ENCODE measurements around the gene IL6ST. TPM values are rescaled to one million over a fixed set of nuclear protein-coding genes. Genes with fewer than 3 reads are reported as not detected.

Gene IL6ST
- total RNA-seq, 1 experiment from 2014 or later = 181 TPM

DNA sequence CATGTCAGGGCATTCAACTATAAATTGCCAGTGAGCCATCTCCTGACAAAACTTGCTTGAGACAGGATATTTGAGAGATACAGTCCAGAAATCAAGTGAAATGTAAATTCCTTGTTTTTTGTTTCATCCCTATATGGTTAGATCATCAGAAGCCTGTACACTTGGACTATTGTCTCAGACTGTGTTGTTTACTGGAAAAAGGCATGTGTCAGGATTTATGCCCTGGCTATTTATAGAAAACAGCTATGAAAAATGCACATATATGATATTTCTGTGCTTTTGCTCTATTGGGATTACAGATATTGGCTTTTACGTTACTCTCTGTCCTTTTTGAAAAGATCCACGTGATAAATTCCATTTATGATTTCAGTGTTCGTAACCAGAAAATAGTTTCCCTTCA is 99.4 kb downstream of the IL6ST start:
- no peaks in the 10 kb centered on the region for H3K36me3 ChIP-seq (ENCODE audit: control insufficient read depth, insufficient read depth, low read length)
- ATAC-seq = no peak
- no peaks in the 10 kb centered on the region for H3K27me3 ChIP-seq (ENCODE audit: control insufficient read depth, insufficient read depth, low read length)
- ChIA-PET POLR2A (no interaction called here), CTCF (no interaction called here)
- TF ChIP-seq, protein P1, sequence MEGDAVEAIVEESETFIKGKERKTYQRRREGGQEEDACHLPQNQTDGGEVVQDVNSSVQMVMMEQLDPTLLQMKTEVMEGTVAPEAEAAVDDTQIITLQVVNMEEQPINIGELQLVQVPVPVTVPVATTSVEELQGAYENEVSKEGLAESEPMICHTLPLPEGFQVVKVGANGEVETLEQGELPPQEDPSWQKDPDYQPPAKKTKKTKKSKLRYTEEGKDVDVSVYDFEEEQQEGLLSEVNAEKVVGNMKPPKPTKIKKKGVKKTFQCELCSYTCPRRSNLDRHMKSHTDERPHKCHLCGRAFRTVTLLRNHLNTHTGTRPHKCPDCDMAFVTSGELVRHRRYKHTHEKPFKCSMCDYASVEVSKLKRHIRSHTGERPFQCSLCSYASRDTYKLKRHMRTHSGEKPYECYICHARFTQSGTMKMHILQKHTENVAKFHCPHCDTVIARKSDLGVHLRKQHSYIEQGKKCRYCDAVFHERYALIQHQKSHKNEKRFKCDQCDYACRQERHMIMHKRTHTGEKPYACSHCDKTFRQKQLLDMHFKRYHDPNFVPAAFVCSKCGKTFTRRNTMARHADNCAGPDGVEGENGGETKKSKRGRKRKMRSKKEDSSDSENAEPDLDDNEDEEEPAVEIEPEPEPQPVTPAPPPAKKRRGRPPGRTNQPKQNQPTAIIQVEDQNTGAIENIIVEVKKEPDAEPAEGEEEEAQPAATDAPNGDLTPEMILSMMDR (IDR thresholded peaks at IDR 0.05) = no peak
- TF ChIP-seq POLR2AphosphoS5 (IDR thresholded peaks at IDR 0.05; ENCODE audit: low read depth, low read length) = no peak
- TF ChIP-seq SIN3A (IDR thresholded peaks at IDR 0.05; ENCODE audit: borderline replicate concordance, insufficient read depth, low read depth, low read length) = no peak
- TF ChIP-seq TCF7L2 (IDR thresholded peaks at IDR 0.05; ENCODE audit: low read depth, low read length) = no peak
- TF ChIP-seq, protein P2, sequence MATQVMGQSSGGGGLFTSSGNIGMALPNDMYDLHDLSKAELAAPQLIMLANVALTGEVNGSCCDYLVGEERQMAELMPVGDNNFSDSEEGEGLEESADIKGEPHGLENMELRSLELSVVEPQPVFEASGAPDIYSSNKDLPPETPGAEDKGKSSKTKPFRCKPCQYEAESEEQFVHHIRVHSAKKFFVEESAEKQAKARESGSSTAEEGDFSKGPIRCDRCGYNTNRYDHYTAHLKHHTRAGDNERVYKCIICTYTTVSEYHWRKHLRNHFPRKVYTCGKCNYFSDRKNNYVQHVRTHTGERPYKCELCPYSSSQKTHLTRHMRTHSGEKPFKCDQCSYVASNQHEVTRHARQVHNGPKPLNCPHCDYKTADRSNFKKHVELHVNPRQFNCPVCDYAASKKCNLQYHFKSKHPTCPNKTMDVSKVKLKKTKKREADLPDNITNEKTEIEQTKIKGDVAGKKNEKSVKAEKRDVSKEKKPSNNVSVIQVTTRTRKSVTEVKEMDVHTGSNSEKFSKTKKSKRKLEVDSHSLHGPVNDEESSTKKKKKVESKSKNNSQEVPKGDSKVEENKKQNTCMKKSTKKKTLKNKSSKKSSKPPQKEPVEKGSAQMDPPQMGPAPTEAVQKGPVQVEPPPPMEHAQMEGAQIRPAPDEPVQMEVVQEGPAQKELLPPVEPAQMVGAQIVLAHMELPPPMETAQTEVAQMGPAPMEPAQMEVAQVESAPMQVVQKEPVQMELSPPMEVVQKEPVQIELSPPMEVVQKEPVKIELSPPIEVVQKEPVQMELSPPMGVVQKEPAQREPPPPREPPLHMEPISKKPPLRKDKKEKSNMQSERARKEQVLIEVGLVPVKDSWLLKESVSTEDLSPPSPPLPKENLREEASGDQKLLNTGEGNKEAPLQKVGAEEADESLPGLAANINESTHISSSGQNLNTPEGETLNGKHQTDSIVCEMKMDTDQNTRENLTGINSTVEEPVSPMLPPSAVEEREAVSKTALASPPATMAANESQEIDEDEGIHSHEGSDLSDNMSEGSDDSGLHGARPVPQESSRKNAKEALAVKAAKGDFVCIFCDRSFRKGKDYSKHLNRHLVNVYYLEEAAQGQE (IDR thresholded peaks at IDR 0.05; ENCODE audit: insufficient read depth in 1 of 2, low read depth in 2 of 2, low read length in 1 of 2) = no peak
- no peak overlapping the region for H3K27ac ChIP-seq (ENCODE audit: low read length)
- no peak overlapping the region for H3K4me3 ChIP-seq (ENCODE audit: low read depth in 2 of 2, low read length in 2 of 2)
- DNase-seq (ENCODE audit: low read depth, low spot score) = no peak
- in situ Hi-C loops (cut with HindIII; ENCODE audit: low pct_unique_long_range_greater_than_20kb, low sequenced_read_pairs) (no loop called here), intact Hi-C loops (cut with micrococcal nuclease; ENCODE audit: unreplicated experiment) (no loop called here)
- no peaks in the 10 kb centered on the region for H3K9me3 ChIP-seq (ENCODE audit: control insufficient read depth, insufficient read depth, low read depth, low read length)
- H3K4me1 ChIP-seq (ENCODE audit: control insufficient read depth, insufficient read depth, low read length) = no peaks in the 10 kb centered on the region
- no TSS peak for BruUV-seq (replicated peaks)

DNA sequence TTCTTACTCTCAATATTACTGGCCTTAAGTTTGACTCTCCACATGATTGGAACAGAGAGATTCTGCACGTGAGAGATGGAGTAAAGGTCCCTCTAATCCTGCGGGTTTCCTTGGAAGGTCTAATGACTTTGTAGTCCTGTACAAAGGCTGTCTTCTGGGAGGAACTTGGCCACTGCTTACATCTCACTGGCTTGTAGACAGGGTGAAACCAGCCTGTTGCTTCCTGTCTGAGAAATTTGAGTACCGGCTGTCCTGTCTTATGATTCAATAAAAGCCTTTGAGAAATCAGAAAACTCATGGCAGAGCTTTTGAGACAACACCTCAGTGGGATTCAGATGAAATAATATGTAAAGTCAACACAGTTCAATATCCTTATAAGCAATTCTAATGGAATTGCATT is 100.6 kb downstream of the IL6ST start:
- Histone ChIP-seq H3K4me3 (ENCODE audit: low read depth in 2 of 2, low read length in 2 of 2) (no peak overlapping the region), H3K27ac (ENCODE audit: low read length) (no peak overlapping the region), H3K9me3 (ENCODE audit: control insufficient read depth, insufficient read depth, low read depth, low read length) (no peaks in the 10 kb centered on the region), H3K27me3 (ENCODE audit: control insufficient read depth, insufficient read depth, low read length) (no peaks in the 10 kb centered on the region), H3K36me3 (ENCODE audit: control insufficient read depth, insufficient read depth, low read length) (no peaks in the 10 kb centered on the region), H3K4me1 (ENCODE audit: control insufficient read depth, insufficient read depth, low read length) (no peaks in the 10 kb centered on the region)
- intact Hi-C loops (cut with micrococcal nuclease; ENCODE audit: unreplicated experiment) = no loop called here
- no TSS peak for BruUV-seq (replicated peaks)
- in situ Hi-C loops (cut with HindIII; ENCODE audit: low pct_unique_long_range_greater_than_20kb, low sequenced_read_pairs) = no loop called here
- ChIA-PET POLR2A (no interaction called here), CTCF (no interaction called here)
- no peak for DNase-seq (ENCODE audit: low read depth, low spot score)
- TF ChIP-seq, protein P2 (IDR thresholded peaks at IDR 0.05; ENCODE audit: insufficient read depth in 1 of 2, low read depth in 2 of 2, low read length in 1 of 2) = no peak
- TF ChIP-seq TCF7L2 (IDR thresholded peaks at IDR 0.05; ENCODE audit: low read depth, low read length) (no peak), SIN3A (IDR thresholded peaks at IDR 0.05; ENCODE audit: borderline replicate concordance, insufficient read depth, low read depth, low read length) (no peak), POLR2AphosphoS5 (IDR thresholded peaks at IDR 0.05; ENCODE audit: low read depth, low read length) (no peak)
- TF ChIP-seq, protein P1 (IDR thresholded peaks at IDR 0.05) = no peak
- ATAC-seq = no peak

All from Panc1 (cell line).